ENCODE measurements around the gene CEP152. TPM values are rescaled to one million over a fixed set of nuclear protein-coding genes. Genes with fewer than 3 reads are reported as not detected.

CEP152 gene
- total RNA-seq, 1 donor from 2014 or later, result 8.0 TPM

DNA sequence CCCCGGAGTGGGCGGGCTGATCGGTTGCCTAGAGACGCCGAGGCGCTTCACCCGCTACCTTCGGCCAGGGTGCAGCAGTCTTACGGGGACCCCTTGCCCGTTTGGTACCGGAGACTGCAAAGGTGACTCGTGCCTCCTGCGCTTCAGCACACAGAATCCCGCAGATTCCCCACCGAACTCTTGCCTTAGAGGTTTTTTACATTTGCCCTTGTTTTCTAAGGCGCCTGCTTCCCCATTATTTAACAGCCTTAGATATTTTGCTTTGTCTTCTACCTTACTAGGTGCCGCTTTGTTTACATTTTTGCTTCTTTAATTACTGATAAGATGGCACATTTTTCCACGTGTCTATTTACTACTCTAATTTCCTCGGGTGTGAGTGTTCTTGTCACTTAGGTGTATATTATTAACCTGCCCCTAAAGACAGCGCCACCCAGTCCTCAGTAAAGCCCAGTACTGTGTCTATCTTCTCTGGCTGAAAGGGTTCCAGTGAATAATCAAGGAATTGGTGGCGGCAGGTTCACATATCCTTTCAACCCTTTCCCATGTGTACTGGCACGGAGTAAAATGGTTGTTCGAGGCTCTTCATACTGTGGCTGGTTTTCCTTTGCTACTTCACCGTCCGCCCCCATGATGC is 573 bp upstream of the CEP152 start:
- H3K27ac Mint-ChIP-seq (ENCODE audit: unreplicated experiment), result no peak overlapping the region
- no peaks in the 10 kb centered on the region for H3K36me3 Mint-ChIP-seq (ENCODE audit: unreplicated experiment)
- H3K9me3 Mint-ChIP-seq (ENCODE audit: unreplicated experiment), result peaks cover 4% of the 10 kb centered on the region
- TF ChIP-seq, protein P1, sequence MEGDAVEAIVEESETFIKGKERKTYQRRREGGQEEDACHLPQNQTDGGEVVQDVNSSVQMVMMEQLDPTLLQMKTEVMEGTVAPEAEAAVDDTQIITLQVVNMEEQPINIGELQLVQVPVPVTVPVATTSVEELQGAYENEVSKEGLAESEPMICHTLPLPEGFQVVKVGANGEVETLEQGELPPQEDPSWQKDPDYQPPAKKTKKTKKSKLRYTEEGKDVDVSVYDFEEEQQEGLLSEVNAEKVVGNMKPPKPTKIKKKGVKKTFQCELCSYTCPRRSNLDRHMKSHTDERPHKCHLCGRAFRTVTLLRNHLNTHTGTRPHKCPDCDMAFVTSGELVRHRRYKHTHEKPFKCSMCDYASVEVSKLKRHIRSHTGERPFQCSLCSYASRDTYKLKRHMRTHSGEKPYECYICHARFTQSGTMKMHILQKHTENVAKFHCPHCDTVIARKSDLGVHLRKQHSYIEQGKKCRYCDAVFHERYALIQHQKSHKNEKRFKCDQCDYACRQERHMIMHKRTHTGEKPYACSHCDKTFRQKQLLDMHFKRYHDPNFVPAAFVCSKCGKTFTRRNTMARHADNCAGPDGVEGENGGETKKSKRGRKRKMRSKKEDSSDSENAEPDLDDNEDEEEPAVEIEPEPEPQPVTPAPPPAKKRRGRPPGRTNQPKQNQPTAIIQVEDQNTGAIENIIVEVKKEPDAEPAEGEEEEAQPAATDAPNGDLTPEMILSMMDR (IDR thresholded peaks at IDR 0.05; ENCODE audit: partially characterized antibody, unreplicated experiment), result no peak
- peaks cover 9% of the 10 kb centered on the region for H3K4me1 Mint-ChIP-seq (ENCODE audit: low read depth, unreplicated experiment)
- H3K27me3 Mint-ChIP-seq (ENCODE audit: unreplicated experiment), result peaks cover 1% of the 10 kb centered on the region
- H3K4me3 Mint-ChIP-seq (ENCODE audit: unreplicated experiment), result peak overlapping the region; percentile 93
- DNase-seq, result no peak

DNA sequence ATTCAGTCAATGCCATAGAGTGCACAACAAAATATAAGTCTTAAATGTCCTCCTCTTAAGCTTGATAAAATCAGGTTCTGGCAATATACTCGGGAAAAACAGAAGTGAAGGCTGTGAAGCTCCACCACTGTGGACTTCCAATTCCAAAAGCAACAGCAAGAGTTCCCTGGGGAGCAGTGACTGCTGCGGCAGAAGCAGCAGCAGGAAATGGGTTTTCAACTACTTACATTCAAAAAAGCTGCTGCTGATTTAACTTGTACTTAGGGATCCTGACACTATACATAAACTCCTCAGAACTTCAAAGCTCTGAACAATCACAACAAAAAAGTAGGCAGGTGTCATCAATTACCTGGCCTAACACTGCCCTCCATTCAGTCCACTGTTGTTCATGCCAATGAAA is 4.7 kb downstream of the CEP152 start:
- DNase-seq, result peak; percentile 24
- Mint-ChIP-seq H3K36me3 (ENCODE audit: unreplicated experiment) (no peaks in the 10 kb centered on the region), H3K27me3 (ENCODE audit: unreplicated experiment) (peaks cover 1% of the 10 kb centered on the region), H3K27ac (ENCODE audit: unreplicated experiment) (no peak overlapping the region), H3K9me3 (ENCODE audit: unreplicated experiment) (no peaks in the 10 kb centered on the region), H3K4me3 (ENCODE audit: unreplicated experiment) (peak overlapping the region; percentile 56), H3K4me1 (ENCODE audit: low read depth, unreplicated experiment) (peaks cover 33% of the 10 kb centered on the region)
- TF ChIP-seq, protein P1 (IDR thresholded peaks at IDR 0.05; ENCODE audit: partially characterized antibody, unreplicated experiment), result no peak

DNA sequence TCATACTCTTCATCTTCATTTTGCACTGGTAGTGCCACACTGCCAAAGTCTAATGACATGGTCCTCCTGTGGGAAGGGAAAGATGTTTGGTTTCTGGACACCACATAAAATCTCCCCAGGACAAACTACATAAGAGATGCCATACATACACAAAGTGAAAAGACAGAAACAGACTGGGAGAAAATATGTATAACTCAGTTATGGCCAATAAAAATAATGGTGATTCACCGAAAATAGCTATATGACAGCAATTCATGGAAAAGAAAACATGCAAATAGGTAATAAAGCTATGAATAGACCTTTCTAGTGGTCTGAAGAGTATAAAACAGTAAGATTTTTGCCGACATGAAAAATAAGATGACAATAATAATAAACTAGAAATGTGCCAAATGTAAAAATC is 5.3 kb downstream of the CEP152 start:
- H3K27ac Mint-ChIP-seq (ENCODE audit: unreplicated experiment), result no peak overlapping the region
- no peak for DNase-seq
- TF ChIP-seq, protein P1 (IDR thresholded peaks at IDR 0.05; ENCODE audit: partially characterized antibody, unreplicated experiment), result no peak
- no peaks in the 10 kb centered on the region for H3K9me3 Mint-ChIP-seq (ENCODE audit: unreplicated experiment)
- H3K27me3 Mint-ChIP-seq (ENCODE audit: unreplicated experiment), result peaks cover 1% of the 10 kb centered on the region
- no peak overlapping the region for H3K4me3 Mint-ChIP-seq (ENCODE audit: unreplicated experiment)
- H3K4me1 Mint-ChIP-seq (ENCODE audit: low read depth, unreplicated experiment), result peaks cover 37% of the 10 kb centered on the region
- H3K36me3 Mint-ChIP-seq (ENCODE audit: unreplicated experiment), result no peaks in the 10 kb centered on the region

DNA sequence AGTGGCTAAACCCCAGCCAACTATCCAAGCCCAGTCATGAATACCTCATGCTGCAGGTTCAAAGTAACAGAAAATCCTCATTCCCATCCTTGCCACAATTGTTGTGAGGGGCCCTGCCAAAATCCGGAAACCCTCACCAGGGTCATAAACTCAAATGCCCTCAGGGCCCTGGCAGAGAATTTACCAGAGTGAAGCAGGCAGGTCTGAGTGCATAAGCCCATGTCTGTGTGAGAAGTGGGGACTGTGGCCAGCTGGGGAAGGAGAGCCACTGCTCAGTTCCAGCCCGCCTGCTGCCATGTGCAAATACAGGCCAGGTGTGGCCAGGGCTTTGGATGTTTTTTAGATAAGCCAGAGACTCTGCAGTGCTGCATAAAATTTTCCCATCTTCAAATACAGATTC is 7.0 kb downstream of the CEP152 start:
- Mint-ChIP-seq H3K36me3 (ENCODE audit: unreplicated experiment) (no peaks in the 10 kb centered on the region), H3K9me3 (ENCODE audit: unreplicated experiment) (no peaks in the 10 kb centered on the region), H3K4me1 (ENCODE audit: low read depth, unreplicated experiment) (peaks cover 44% of the 10 kb centered on the region), H3K27me3 (ENCODE audit: unreplicated experiment) (peaks cover 1% of the 10 kb centered on the region), H3K4me3 (ENCODE audit: unreplicated experiment) (no peak overlapping the region), H3K27ac (ENCODE audit: unreplicated experiment) (no peak overlapping the region)
- DNase-seq, result peak; percentile 14
- TF ChIP-seq, protein P1 (IDR thresholded peaks at IDR 0.05; ENCODE audit: partially characterized antibody, unreplicated experiment), result no peak

DNA sequence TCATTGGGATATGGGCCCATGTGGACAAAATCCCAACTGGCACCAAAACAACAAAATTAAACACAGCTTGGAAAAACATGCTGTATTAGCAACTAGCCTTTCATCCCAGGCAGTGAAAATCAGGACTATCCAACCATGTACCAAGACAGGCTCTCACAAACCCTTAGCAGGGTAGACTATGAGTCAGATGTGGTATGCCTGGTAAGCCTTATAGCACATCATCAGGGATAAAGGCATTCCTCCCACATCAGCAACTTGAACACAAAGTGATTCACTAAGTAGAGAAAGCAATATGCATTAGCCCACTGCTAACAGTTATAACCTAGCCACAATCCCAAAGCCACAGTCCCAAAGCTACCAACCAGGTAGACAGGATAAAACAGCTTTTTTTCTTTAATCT is 8.0 kb downstream of the CEP152 start:
- Mint-ChIP-seq H3K27ac (ENCODE audit: unreplicated experiment) (no peak overlapping the region), H3K27me3 (ENCODE audit: unreplicated experiment) (peaks cover 4% of the 10 kb centered on the region), H3K36me3 (ENCODE audit: unreplicated experiment) (no peaks in the 10 kb centered on the region)

More for the DNA sequence above, 8.0 kb downstream of the CEP152 start:
- TF ChIP-seq, protein P1 (IDR thresholded peaks at IDR 0.05; ENCODE audit: partially characterized antibody, unreplicated experiment), result no peak
- no peak for DNase-seq
- H3K4me1 Mint-ChIP-seq (ENCODE audit: low read depth, unreplicated experiment), result peaks cover 50% of the 10 kb centered on the region
- H3K4me3 Mint-ChIP-seq (ENCODE audit: unreplicated experiment), result no peak overlapping the region
- peaks cover 7% of the 10 kb centered on the region for H3K9me3 Mint-ChIP-seq (ENCODE audit: unreplicated experiment)

Measured in glutamatergic neuron (in vitro differentiated cells).